HFFc6 (cell line): Measurements from ENCODE around the gene GPR3. TPM values are rescaled to one million over a fixed set of nuclear protein-coding genes. Genes with fewer than 3 reads are reported as not detected.
A peak's percentile ranks its signal among the peaks of the same experiment; 100 is the strongest.
"Not testable (repeated sequence)": the region's sequence is repeated elsewhere in the genome, so short reads cannot be mapped to it uniquely, and the experiment has no call there.

Experiments used
- DNase-seq: peaks from one replicate; pipeline ENCODE4 v3.0.0-alpha.2; 2018
- H3K27ac Mint-ChIP-seq: 2 replicates; pipeline ENCODE4 v1.8.0; 2020; ENCODE audit warnings: mild to moderate bottlenecking, mixed read lengths
- H3K27me3 Mint-ChIP-seq: 2 replicates; pipeline ENCODE4 v1.8.0; 2021; ENCODE audit warnings: mild to moderate bottlenecking, moderate library complexity, mixed read lengths; ENCODE audit not compliant: insufficient read depth
- H3K36me3 Mint-ChIP-seq: 2 replicates; pipeline ENCODE4 v1.8.0; 2021; ENCODE audit warnings: low read depth, mixed read lengths
- H3K4me1 Mint-ChIP-seq: 2 replicates; pipeline ENCODE4 v1.8.0; 2020; ENCODE audit warnings: low read depth, mixed read lengths
- H3K4me3 Mint-ChIP-seq: 2 replicates; pipeline ENCODE4 v1.8.0; 2020; ENCODE audit warnings: mild to moderate bottlenecking, moderate library complexity, mixed read lengths
- H3K9me3 Mint-ChIP-seq: 2 replicates; pipeline ENCODE4 v1.8.0; 2020; ENCODE audit warnings: mild to moderate bottlenecking, mixed read lengths
- CTCF ChIP-seq: fragments of 200-600 bp; sonication (generic); IDR thresholded peaks from 2 replicates; pipeline ENCODE4 v1.5.0; 2021; ENCODE audit warnings: antibody characterized with exemption, mild to moderate bottlenecking
- total RNA-seq, 6 experiments: library from RNA; stranded (reverse); fragmentation: NEBNext Ultra II Directional; extraction: Animal tissue kit (Norgen Biotek cat#: 25700); gene quantifications; 2 replicates in 1 of 6; 3 replicates in 5 of 6; pipeline ENCODE4 v1.2.3, GENCODE V29; 2021

Gene GPR3
- total RNA-seq, 6 experiments from 2014 or later, result 2.3 to 3.3 (median 2.9) TPM

- peaks cover 5% of the 10 kb centered on the region for H3K27me3 Mint-ChIP-seq
- no peaks in the 10 kb centered on the region for H3K4me1 Mint-ChIP-seq
- no peak for TF ChIP-seq CTCF
- H3K4me3 Mint-ChIP-seq, result no peak overlapping the region
- H3K27ac Mint-ChIP-seq, result no peak overlapping the region
- no peak for DNase-seq
- H3K36me3 Mint-ChIP-seq, result no peaks in the 10 kb centered on the region
- H3K9me3 Mint-ChIP-seq, result no peaks in the 10 kb centered on the region
Observed at GRCh38 chr1:27383661-27384060, 8.8 kb upstream of the GPR3 start.

- H3K4me1 Mint-ChIP-seq, DNase-seq, H3K27me3 Mint-ChIP-seq, H3K9me3 Mint-ChIP-seq, H3K36me3 Mint-ChIP-seq, H3K4me3 Mint-ChIP-seq, H3K27ac Mint-ChIP-seq: not testable (repeated sequence)
Observed at GRCh38 chr1:27384797-27385196, 7.6 kb upstream of the GPR3 start.

GRCh38 chr1:27388337-27389005, 4.0 kb upstream of the GPR3 start:
- Mint-ChIP-seq H3K27ac (no peak overlapping the region), H3K4me1 (peaks cover 17% of the 10 kb centered on the region), H3K9me3 (no peaks in the 10 kb centered on the region), H3K36me3 (no peaks in the 10 kb centered on the region), H3K4me3 (no peak overlapping the region), H3K27me3 (no peaks in the 10 kb centered on the region; the same call in none of the 2 replicates)
- peak; percentile 92 for TF ChIP-seq CTCF
- peak; percentile 36 for DNase-seq

- no peaks in the 10 kb centered on the region for H3K36me3 Mint-ChIP-seq
- peak overlapping the region; percentile 89 for H3K4me3 Mint-ChIP-seq
- H3K27me3 Mint-ChIP-seq, result no peaks in the 10 kb centered on the region; the same call in 1 of the 2 replicates
- DNase-seq, result peak; percentile 21
- H3K27ac Mint-ChIP-seq, result peak overlapping the region; percentile 93
- TF ChIP-seq CTCF, result no peak; the same call in 1 of the 2 replicates
- peaks cover 36% of the 10 kb centered on the region for H3K4me1 Mint-ChIP-seq
- H3K9me3 Mint-ChIP-seq, result no peaks in the 10 kb centered on the region
Observed at GRCh38 chr1:27391511-27392095, 819 bp upstream of the GPR3 start.

- peak; percentile 31 for TF ChIP-seq CTCF
- H3K27me3 Mint-ChIP-seq, result no peaks in the 10 kb centered on the region; the same call in 1 of the 2 replicates
- peak overlapping the region; percentile 89 for H3K27ac Mint-ChIP-seq
- peaks cover 36% of the 10 kb centered on the region for H3K4me1 Mint-ChIP-seq
- H3K9me3 Mint-ChIP-seq, result no peaks in the 10 kb centered on the region
- no peak for DNase-seq
- no peaks in the 10 kb centered on the region for H3K36me3 Mint-ChIP-seq
- H3K4me3 Mint-ChIP-seq, result peak overlapping the region; percentile 93
Observed at GRCh38 chr1:27392778-27393635, 585 bp downstream of the GPR3 start.
